DMS53 treated with DMSO at 0.1 percent for 48 hours (cell line): Measurements from ENCODE around the gene FUOM.

ENCODE experiments used
- DNase-seq: peaks from one replicate; lab custom pipeline; 2025; ENCODE audit not compliant: unreplicated experiment; lab: John Stamatoyannopoulos, UW

Gene FUOM

GRCh38 chr10:133353202-133353959 lies 4.4 kb downstream of the FUOM start:
- no peak for DNase-seq

GRCh38 chr10:133351408-133352318 lies 6.2 kb downstream of the FUOM start:
- no peak for DNase-seq

GRCh38 chr10:133350950-133351329 lies 6.9 kb downstream of the FUOM start:
- DNase-seq = no peak

- no peak for DNase-seq
Measured at GRCh38 chr10:133350283-133350949, 7.4 kb downstream of the FUOM start.

GRCh38 chr10:133349577-133350011 lies 8.2 kb downstream of the FUOM start:
- no peak for DNase-seq

- DNase-seq = no peak
Measured at GRCh38 chr10:133349160-133349568, 8.7 kb downstream of the FUOM start.

GRCh38 chr10:133347710-133348517 lies 9.9 kb downstream of the FUOM start:
- DNase-seq = no peak

GRCh38 chr10:133346413-133346812 lies 11.4 kb downstream of the FUOM start:
- DNase-seq = no peak

GRCh38 chr10:133344236-133344635 lies 13.6 kb downstream of the FUOM start:
- DNase-seq = no peak

GRCh38 chr10:133343558-133343957 lies 14.3 kb downstream of the FUOM start:
- DNase-seq = peak; percentile 3

GRCh38 chr10:133342942-133343341 lies 14.9 kb downstream of the FUOM start:
- no peak for DNase-seq

- DNase-seq = no peak
Measured at GRCh38 chr10:133341983-133342382, 15.8 kb downstream of the FUOM start.

- no peak for DNase-seq
Measured at GRCh38 chr10:133339708-133340380, 18.0 kb downstream of the FUOM start.

- DNase-seq = no peak
Measured at GRCh38 chr10:133338080-133339071, 19.4 kb downstream of the FUOM start.

GRCh38 chr10:133337370-133337725 lies 20.5 kb downstream of the FUOM start:
- no peak for DNase-seq

- peak; percentile 11 for DNase-seq
Measured at GRCh38 chr10:133336577-133337369, 21.0 kb downstream of the FUOM start, which contains the start of gene CALY. TSS of gene CALY (minus strand) at chr10:133336896. CDS start at chr10:133328989, 7,907 bp downstream.

- no peak for DNase-seq
Measured at GRCh38 chr10:133336118-133336576, 21.7 kb downstream of the FUOM start.
